Fibroblast of lung (primary cell): ENCODE measurements around the gene SIGLEC11. TPM values are rescaled to one million over a fixed set of nuclear protein-coding genes. Genes with fewer than 3 reads are reported as not detected.
A peak's percentile ranks its signal among the peaks of the same experiment; 100 is the strongest.

Experiments used
- DNase-seq, 2 donors: peaks; one replicate each; pipeline versions ENCODE4 v3.0.0 to v3.0.0-alpha.2; 2010; ENCODE audit warnings: low read depth in 2 of 2
- H2AFZ ChIP-seq: 2 replicates; pipeline ENCODE4 v1.5.1; 2012; ENCODE audit warnings: low read length, control low read depth, inconsistent platforms
- H3K27ac ChIP-seq: 2 replicates; pipeline ENCODE4 v1.5.1; 2011; ENCODE audit warnings: low read length, control low read depth; ENCODE audit not compliant: insufficient read depth
- H3K27me3 ChIP-seq: 2 replicates; pipeline ENCODE4 v1.5.1; 2011; ENCODE audit warnings: mild to moderate bottlenecking, low read length; ENCODE audit not compliant: control insufficient read depth, insufficient read depth
- H3K36me3 ChIP-seq: 2 replicates; pipeline ENCODE4 v1.5.1; 2011; ENCODE audit warnings: low read length; ENCODE audit not compliant: control insufficient read depth, insufficient read depth
- H3K4me1 ChIP-seq: 2 replicates; pipeline ENCODE4 v1.5.1; 2011; ENCODE audit warnings: low read length; ENCODE audit not compliant: control insufficient read depth, insufficient read depth; ENCODE audit errors: extremely low read depth
- H3K4me2 ChIP-seq: 2 replicates; pipeline ENCODE4 v1.5.1; 2011; ENCODE audit warnings: low read length, control low read depth; ENCODE audit not compliant: insufficient read depth; ENCODE audit errors: extremely low read depth
- H3K4me3 ChIP-seq, 4 experiments: fragments of 200-600 bp in 1 of 4; sonication (generic) in 1 of 4; replicated peaks in 1 of 4; 2 replicates each; pipeline ENCODE4 v1.5.1; 2011 to 2016; ENCODE audit warnings: low read length in 4 of 4, low read depth in 3 of 4, mild to moderate bottlenecking in 3 of 4, control low read depth in 2 of 4, inconsistent platforms in 1 of 4, mixed read lengths in 1 of 4; ENCODE audit not compliant: insufficient read depth in 1 of 4; ENCODE audit errors: control extremely low read depth in 1 of 4
- H3K79me2 ChIP-seq: 2 replicates; pipeline ENCODE4 v1.5.1; 2012; ENCODE audit warnings: mild to moderate bottlenecking, low read length, inconsistent platforms; ENCODE audit not compliant: control insufficient read depth, insufficient read depth
- H3K9ac ChIP-seq: 2 replicates; pipeline ENCODE4 v1.5.1; 2011; ENCODE audit warnings: mild to moderate bottlenecking, low read length, control low read depth; ENCODE audit not compliant: insufficient read depth
- H3K9me3 ChIP-seq: 2 replicates; pipeline ENCODE4 v1.5.1; 2012; ENCODE audit warnings: low read depth, low read length; ENCODE audit not compliant: control insufficient read depth, insufficient read depth
- H4K20me1 ChIP-seq: 2 replicates; pipeline ENCODE4 v1.5.1; 2011; ENCODE audit warnings: low read length; ENCODE audit not compliant: control insufficient read depth, insufficient read depth; ENCODE audit errors: extremely low read depth
- EZH2 ChIP-seq: IDR thresholded peaks from 2 replicates; pipeline ENCODE4 v1.5.1; 2012; ENCODE audit warnings: low read length, control low read depth, mild to moderate bottlenecking; ENCODE audit errors: missing control alignments
- polyA plus RNA-seq, 2 donors: library from polyadenylated mRNA; depleted of rRNA in 1 of 2; stranded (reverse) in 1 of 2; unstranded in 1 of 2; fragments of >200 nt; gene quantifications; 2 replicates each; pipeline ENCODE4 v1.2.1, GENCODE V29; 2011 to 2012; ENCODE audit warnings: missing spikeins in 1 of 2
- total RNA-seq: library from RNA; depleted of rRNA; stranded (reverse); fragments of >200 nt; gene quantifications from 2 replicates; pipeline ENCODE4 v1.2.1, GENCODE V29; 2014
- TF ChIP-seq, protein P1 (sequence below), 2 donors: IDR thresholded peaks in 1 of 2; conservative IDR thresholded peaks in 1 of 2; 1 replicate in 1 of 2; 2 replicates in 1 of 2; pipeline ENCODE4 v1.5.1; 2011 to 2012; ENCODE audit warnings: low read length in 2 of 2, control low read depth in 1 of 2, inconsistent platforms in 1 of 2, low read depth in 1 of 2, mild to moderate bottlenecking in 1 of 2

The SIGLEC11 gene
- total and polyA plus RNA-seq, 2 donors (not counting 1 experiment from before 2014, with no cell fraction given) = not detected

DNA sequence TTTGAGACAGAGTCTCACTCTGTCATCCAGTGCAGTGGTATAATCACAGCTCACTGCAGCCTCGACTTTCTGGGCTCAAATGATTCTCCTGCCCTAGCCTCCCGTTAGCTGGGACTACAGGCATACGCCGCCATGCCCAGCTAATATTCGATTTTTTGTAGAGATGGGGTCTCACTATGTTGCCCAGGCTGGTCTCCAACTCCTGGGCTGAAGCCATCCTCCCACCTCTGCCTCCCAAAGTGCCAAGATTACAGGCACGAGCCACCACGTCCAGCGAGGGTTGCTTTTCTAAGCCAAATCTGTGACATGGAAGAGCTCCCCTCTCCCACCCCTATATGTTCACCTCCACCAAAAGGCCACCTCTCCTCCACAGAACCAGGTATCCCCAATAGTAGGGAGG is 42.9 kb downstream of the SIGLEC11 start:
- no peaks in the 10 kb centered on the region for H3K27me3 ChIP-seq
- H3K79me2 ChIP-seq = peaks cover 64% of the 10 kb centered on the region
- no peaks in the 10 kb centered on the region for H3K9me3 ChIP-seq
- no peak for DNase-seq
- no peak overlapping the region for H3K27ac ChIP-seq
- H3K4me2 ChIP-seq = no peak overlapping the region
- peaks cover 7% of the 10 kb centered on the region for H3K4me1 ChIP-seq
- no peak overlapping the region for H3K4me3 ChIP-seq
- no peak for TF ChIP-seq EZH2
- TF ChIP-seq, protein P1, sequence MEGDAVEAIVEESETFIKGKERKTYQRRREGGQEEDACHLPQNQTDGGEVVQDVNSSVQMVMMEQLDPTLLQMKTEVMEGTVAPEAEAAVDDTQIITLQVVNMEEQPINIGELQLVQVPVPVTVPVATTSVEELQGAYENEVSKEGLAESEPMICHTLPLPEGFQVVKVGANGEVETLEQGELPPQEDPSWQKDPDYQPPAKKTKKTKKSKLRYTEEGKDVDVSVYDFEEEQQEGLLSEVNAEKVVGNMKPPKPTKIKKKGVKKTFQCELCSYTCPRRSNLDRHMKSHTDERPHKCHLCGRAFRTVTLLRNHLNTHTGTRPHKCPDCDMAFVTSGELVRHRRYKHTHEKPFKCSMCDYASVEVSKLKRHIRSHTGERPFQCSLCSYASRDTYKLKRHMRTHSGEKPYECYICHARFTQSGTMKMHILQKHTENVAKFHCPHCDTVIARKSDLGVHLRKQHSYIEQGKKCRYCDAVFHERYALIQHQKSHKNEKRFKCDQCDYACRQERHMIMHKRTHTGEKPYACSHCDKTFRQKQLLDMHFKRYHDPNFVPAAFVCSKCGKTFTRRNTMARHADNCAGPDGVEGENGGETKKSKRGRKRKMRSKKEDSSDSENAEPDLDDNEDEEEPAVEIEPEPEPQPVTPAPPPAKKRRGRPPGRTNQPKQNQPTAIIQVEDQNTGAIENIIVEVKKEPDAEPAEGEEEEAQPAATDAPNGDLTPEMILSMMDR (conservative IDR thresholded peaks at IDR 0.05 in 1 of 2, IDR thresholded peaks at IDR 0.05 in 1 of 2; ENCODE audit: low read depth in 1 of 2, low read length in 2 of 2) = no peak
- H4K20me1 ChIP-seq = no peaks in the 10 kb centered on the region
- H2AFZ ChIP-seq = no peak overlapping the region
- peaks cover 15% of the 10 kb centered on the region for H3K36me3 ChIP-seq
- no peak overlapping the region for H3K9ac ChIP-seq

DNA sequence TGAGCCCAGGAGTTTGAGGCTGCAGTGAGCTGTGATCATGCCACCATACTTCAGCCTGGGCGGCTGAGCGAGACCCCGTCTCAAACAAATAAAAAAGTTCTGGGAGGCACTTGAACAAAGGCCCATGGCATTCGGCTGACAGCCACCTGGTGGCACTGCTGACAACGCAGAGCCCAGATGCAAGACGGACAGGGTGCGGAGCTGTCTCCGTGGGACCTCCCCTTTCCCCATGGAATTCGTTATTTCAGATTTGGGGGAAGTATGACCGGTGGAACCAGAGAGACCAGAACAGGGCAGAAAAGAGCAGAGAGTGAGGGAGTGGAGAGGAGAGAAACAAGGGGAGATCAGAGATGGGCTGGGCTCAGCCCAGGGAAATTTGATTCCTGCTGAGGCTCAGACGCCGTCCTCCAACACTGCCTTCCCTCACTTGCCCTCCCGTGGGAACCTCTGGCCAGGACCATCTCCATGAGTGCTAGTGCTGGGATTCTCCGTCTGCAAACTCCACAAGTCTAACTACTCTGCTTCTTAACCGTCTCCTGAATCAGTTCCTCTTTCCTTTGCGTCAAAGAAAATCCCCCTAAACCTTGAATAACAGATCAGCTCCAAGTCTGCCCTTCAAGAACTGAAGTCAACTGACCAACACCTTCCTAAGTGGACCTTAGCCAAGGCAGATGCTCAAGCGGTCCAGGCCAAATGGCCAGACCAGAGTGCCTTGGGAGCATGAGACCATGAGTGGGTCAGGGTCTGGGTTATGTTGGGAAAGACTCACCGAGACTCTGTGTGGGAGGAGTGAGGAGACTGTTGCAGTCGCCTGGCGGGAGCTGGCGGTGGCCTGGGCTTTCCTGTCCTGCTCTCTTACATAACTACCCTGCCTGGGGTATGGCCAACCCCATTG is 43.9 kb downstream of the SIGLEC11 start:
- Histone ChIP-seq H3K27ac (no peak overlapping the region), H3K36me3 (peaks cover 15% of the 10 kb centered on the region), H3K4me2 (no peak overlapping the region), H2AFZ (no peak overlapping the region), H3K9me3 (no peaks in the 10 kb centered on the region), H4K20me1 (no peaks in the 10 kb centered on the region), H3K79me2 (peaks cover 58% of the 10 kb centered on the region), H3K27me3 (no peaks in the 10 kb centered on the region), H3K9ac (no peak overlapping the region), H3K4me3 (no peak overlapping the region), H3K4me1 (peaks cover 4% of the 10 kb centered on the region)
- TF ChIP-seq, protein P1 (conservative IDR thresholded peaks at IDR 0.05 in 1 of 2, IDR thresholded peaks at IDR 0.05 in 1 of 2; ENCODE audit: low read depth in 1 of 2, low read length in 2 of 2) = peak in 1 of 2 donors; percentile 8
- no peak for TF ChIP-seq EZH2
- no peak for DNase-seq

DNA sequence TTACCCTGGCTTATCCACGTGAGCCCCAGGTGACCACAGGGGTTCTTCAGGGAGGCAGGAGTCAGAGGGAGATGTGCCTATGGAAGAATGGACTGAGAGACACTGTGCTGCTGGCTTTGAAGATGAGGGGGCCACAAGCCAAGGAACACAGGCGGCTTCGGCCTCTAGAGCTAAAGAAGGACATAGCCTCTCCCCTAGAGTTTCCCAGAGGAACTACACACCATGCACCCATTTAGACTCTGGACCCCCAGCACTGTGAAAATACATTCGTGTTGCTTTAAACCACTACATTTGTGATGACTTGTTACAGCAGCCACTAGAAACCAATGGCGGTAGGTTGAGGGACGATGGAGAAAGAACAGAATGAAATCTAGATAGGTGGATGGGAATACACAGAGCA is 45.7 kb downstream of the SIGLEC11 start:
- TF ChIP-seq EZH2 = no peak
- TF ChIP-seq, protein P1 (conservative IDR thresholded peaks at IDR 0.05 in 1 of 2, IDR thresholded peaks at IDR 0.05 in 1 of 2; ENCODE audit: low read depth in 1 of 2, low read length in 2 of 2) = no peak
- no peaks in the 10 kb centered on the region for H4K20me1 ChIP-seq
- H3K27ac ChIP-seq = no peak overlapping the region
- no peak overlapping the region for H2AFZ ChIP-seq
- no peak overlapping the region for H3K4me3 ChIP-seq
- H3K4me1 ChIP-seq = no peaks in the 10 kb centered on the region
- H3K9ac ChIP-seq = no peak overlapping the region
- peaks cover 42% of the 10 kb centered on the region for H3K79me2 ChIP-seq
- no peaks in the 10 kb centered on the region for H3K9me3 ChIP-seq
- H3K36me3 ChIP-seq = peaks cover 10% of the 10 kb centered on the region
- no peak for DNase-seq
- H3K4me2 ChIP-seq = no peak overlapping the region
- H3K27me3 ChIP-seq = no peaks in the 10 kb centered on the region
